GM19397 (cell line): Measurements from ENCODE around the gene PAQR8.
"Not testable (repeated sequence)": the region's sequence is repeated elsewhere in the genome, so short reads cannot be mapped to it uniquely, and the experiment has no call there.

ENCODE experiments used
- ATAC-seq: cut with Tn5 transposase; IDR thresholded peaks from one replicate; pipeline ENCODE4 v1.9.1; 2021; ENCODE audit warnings: mild to moderate bottlenecking, moderate library complexity; ENCODE audit not compliant: unreplicated experiment

The PAQR8 gene

DNA sequence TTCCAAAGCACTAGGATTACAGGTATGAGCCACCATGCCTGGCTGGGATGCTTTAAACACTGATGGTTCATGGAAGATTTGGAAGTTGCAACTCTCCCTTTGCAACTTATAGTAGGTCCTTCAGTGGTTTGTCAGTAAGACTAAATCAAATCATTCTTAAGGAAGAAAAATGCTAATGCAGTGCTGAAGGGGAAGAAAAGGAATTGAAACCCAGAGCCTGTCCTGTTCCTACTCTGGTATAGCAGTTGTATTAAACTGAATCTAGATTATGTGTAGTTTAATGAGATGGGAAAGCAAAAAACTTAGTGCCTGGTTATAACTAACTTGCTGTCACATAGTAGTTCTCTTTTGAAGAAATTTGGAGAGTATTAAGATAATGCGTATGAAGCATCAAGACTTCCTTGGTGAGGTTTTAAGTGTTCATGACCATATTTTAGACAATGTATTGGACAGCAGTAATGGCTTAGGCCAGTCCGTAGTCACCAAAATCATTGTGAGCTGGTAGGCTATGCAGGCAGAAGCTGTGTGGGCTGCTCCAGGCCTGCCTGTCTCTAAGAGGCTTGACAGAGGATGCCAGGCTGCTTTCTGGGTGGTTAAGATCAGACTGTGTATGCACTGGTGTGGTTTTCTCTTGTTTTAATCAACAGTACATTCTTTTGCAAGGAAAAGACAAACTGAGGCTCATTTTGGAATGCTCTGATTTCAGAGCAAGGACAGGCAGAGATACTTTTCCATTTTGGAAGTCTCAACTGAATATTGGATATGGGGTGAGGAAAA lies 14.0 kb downstream of the PAQR8 start:
- ATAC-seq: no peak

DNA sequence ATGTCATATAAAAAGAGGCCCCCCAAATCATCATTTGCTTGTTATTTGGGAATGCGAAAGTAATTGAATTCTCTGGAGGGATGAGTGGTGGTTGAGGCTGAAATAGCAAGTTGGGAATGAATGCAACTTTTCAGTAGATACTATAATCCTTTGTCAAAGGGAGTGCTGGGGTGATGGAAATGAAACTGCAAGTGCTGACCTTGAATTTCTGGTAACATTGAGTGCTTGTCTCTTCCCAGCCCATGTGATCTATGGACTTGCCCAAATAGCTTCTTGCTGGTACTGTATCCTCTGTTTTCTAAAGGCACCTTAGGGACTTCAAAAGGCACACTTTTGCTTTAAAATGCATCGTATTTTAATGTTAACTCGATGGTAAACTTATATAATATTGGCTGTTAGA lies 14.8 kb downstream of the PAQR8 start:
- ATAC-seq: no peak

DNA sequence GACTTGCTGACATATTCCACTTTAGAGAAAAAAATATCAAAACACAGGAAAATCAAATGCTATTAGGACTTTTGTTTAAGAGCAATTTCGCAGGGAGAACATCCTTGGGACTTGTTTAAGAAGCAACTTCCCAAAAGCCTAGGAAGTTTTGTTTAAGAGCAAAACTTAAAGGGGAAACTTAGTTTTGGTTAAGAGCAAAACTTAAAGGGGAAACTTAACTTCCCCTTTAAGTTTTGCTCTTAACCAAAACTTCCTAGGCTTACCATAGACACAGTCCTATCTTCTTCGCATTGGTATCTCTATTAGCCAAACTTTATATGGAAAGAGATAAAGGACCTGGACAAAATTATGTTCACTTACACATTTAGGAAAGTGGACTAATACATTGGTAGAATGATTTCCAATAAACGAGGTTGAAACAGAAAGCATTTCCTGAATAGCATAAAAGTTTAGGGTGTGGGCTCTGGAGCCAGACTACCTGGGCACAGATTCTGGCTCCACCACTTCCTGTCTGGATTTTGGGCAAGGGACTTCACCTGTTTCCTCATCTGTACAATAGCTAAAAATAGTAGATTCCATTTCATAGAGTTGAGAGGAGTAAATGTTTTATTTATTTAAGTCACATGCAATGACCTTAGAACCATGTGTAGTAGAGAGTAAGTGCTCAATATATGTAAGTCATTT lies 15.7 kb downstream of the PAQR8 start:
- ATAC-seq: no peak

DNA sequence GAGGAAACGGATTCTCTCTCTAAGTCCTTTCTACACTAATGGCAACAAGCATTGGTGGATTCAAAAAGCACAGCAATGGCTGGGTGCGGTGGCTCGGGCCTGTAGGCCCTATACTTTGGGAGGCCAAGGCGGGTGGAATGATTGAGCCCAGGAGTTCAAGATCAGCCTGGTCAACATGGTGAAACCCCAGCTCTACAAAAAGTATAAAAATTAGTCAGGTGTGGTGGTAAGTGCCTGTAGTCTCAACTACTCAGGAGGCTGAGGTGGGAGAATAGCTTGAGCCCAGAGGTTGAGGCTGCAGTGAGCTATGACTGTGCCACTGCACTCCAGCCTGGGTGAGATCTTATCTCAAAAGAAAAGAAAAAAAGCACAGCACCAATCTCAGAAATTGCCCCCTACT lies 19.3 kb downstream of the PAQR8 start:
- ATAC-seq: no peak

DNA sequence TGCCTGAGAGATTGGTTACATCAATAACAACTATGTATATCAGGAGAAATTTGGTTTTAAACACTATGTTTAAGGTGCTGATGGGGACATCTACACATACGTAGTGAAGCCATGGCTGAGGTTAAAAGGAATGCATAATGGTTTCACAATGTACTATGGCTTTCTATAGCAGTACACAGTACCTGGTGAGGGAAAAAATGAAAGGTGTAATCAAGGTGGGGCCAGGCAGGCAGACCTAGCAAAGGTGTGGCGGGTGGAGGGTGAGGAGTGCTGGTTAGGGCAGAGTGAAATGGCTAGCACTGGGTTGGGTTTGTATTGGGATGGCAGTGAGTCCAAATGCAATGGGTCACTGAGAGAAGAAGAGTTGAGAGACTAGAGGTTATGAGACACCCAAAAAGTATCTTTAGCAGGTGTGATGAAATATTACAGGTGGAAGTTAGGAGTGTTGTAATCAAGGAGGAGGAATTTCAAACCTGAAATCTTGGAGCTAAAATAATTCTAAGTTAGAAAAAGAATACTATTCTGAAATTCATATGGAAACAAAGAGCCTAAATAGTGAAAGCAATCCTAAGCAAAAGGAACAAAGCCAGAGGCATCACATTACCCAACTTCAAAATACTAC lies 22.3 kb downstream of the PAQR8 start:
- no peak for ATAC-seq

DNA sequence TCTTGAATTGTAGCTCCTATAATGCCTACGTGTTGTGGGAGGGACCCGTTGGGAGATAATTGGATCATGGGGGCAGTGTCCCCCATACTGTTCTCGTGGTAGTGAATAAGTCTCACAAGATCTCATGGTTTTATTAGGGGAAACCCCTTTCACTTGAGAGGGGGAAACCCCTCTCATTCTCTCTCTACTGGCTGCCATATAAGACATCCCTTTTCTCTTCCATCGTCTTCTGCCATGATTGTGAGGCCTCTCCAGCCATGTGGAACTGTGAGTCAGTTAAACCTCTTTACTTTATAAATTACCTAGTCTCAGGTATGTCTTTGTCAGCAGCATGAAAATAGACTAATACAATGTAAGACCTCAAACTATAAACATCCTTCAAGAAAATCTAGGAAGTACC lies 23.1 kb downstream of the PAQR8 start:
- no peak for ATAC-seq

DNA sequence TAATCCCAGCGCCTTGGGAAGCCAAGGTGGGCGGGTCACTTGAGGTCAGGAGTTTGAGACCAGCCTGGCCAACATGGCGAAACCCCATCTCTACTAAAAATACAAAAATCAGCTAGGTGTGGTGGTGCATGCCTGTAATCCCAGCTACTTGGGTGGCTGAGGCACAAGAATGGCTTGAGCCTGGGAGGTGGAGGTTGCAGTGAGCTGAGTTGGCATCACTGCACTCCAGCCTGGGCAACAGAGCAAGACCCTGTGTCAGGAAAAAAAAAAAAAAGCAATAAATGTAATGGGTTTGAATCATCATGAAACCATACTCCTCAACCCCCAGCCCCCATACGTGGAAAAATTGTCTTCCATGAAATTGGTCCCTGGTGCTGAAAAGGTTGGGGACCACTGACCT lies 26.2 kb downstream of the PAQR8 start:
- not testable (repeated sequence) for ATAC-seq

DNA sequence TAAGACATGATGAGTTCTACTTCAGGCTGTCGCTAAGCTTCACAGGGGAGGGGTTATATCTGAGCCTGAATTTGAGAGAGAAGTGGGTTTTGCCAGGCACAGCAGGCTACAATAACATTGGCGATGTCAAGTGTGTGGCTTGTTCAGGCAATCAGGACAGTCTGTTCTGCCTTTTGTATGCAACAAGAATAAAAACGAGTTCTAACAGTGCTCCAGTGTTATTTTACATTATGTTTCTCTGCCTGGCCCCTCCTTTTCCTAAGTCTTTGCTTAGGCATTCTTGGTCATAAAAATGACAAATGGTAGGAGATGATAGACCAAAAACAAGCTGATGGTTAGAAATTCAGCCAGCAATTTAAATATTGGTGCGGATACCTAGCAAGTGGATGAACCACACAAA lies 26.8 kb downstream of the PAQR8 start:
- ATAC-seq: no peak

DNA sequence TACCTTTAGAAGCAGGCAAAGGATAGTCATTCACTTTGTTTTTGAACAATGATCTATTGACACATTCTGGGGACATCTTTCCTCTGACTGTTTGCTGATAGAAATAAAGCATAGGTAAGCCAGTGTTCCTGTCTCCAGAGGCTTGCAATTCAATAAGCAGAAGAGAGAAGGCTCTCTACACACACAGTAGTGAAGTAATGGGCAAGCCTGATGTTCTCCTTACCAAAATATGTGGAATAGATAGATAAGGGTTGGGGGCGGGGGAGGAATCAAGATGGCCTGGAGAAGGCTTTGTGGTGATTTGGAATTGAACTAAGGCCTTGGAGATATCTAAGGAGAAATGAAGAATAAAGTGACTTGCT lies 27.3 kb downstream of the PAQR8 start:
- ATAC-seq: no peak

DNA sequence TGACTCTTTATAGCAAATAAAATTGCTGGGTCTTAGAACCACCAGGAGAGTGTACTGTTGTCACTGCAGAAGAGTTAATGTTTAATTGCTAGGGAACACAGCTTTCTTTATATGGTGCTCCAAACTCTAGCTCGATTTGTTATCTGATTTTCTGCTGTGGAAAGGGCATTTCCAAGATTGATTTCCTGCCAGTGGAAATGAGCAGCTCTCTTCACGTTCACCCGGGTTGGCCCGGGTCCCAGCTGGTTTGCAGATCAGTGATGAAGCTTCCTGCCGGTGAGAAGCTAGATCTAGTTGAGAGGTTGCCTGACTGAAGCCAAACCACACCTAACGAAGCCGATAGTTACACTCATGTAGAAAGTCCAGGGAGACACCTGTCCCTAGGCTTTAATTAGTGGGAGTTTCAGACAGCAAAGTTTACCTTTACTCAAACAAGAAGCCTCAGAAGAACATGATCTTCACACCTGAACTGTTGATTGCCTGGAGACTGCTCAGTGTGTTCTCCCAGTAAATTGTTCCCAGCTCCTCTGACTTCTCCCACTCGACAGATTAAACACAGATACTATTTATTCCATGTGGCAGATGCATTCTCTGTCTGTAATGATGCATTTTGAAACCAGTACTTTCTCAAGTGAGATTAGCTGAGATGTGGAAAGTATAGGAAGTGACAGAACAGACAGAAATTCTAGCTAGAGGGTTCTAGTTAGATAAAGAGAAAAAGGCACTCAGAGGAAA lies 27.8 kb downstream of the PAQR8 start:
- peak; percentile 62 for ATAC-seq

DNA sequence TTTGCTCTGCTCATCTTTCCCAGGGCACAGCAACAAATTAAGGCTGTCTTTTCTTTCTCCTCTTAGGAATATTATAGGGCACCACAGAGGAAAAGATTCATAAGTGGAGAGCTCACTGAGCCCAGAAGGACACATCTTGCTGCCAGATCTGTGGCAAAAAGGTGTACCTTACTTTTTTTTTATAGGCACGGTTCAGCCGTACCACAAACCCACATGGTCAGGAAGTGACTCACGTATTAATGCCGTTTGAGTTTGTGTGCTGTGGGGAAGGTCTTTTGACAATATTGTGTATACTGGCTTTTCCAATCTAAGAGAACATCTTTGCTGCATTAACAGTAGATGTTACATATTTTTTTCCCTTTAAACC lies 28.4 kb downstream of the PAQR8 start:
- ATAC-seq: peak; percentile 36

DNA sequence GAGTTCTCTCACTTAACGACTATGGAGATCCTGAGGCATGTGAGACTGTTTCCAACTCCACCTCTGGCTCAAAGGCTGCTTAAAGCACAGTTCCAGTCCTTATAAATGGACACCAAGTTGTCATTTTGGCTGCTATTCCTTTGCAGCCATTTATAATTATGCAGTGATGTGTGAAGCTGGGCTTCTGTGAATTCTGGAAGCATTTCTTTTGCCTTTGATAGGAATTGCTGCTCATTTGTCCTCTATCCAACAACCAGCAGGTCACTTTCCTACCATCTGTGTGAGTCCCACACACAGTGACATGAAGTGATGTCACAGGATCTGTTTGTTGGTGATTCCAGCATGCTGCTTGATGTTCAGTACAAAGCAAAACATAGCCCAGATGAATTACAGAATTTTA lies 29.6 kb downstream of the PAQR8 start:
- no peak for ATAC-seq

DNA sequence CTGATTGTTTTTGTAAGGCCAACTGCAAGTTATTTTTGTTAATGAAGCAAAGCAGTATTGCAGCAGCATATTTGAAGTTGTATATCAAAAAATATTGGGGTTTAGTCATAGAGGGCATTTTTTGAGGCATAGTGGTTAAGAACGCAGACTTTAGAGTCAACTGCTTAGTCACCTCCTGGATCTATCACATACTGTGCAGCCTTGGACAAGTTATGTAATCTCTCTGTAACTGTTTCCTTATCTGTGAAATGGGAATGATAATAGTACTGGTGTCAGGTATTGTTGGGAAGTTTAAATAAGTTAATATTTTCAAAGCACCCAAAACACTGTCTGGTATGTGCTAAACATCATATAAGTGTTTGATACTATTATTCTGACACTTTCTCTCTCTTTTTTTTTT lies 31.0 kb downstream of the PAQR8 start:
- ATAC-seq: no peak

DNA sequence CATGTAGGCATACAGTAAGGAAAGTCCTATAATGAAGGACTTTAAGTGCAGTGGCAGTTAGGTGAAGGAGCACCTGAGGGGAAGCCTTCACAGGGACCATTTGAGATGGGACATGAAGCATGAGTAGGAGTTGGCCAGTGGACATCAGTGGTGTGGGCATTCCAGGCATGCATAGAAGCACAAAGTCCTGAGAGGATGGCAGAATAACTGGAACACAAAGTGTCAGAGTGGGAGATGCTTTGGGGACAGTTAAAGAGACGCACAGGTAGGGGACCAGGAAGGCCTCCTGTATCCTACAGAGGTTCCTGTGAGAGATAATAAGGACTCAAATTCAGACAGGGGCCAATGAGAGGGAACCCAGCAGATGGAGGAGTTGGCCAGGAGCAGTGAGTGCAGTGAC lies 31.8 kb downstream of the PAQR8 start:
- no peak for ATAC-seq

DNA sequence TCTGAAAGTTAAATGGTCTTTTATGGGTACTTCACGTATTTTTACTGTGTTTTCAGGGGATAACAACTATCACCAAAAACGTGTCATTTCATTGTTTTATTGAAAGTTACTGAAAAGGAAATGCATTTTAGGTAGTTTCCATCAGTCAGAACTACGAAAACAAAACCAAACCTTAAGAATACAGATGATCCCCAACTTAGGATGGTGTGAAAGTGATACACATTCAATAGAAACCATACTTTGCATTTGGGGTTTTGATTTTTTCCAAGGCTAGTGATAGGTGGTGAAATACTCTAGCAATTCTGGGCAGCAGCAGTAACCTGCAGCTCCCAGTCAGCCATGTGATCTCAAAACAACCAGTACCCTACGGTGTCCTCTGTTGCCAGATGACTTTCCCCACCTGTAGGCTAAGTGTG lies 32.3 kb downstream of the PAQR8 start:
- ATAC-seq: peak; percentile 46

DNA sequence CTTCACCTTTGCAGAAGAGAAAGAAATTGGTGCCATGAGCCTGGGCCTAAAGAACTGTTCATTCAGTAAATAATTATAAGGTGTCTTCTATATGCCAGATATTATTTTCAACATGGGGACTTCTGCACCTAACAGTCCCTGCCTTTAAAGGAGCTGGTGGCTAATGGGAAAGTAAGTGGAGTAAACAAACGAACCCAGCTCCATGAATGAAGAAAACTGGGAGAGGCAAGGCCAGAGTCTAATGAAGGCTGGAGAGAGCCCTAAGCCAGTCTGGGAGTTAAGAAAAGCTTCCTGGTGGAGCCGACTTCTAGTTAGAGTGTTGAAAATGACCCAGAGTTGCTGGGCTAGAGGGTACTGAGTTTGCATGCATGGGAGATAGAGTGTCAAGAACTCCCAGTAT lies 34.0 kb downstream of the PAQR8 start:
- ATAC-seq: no peak

DNA sequence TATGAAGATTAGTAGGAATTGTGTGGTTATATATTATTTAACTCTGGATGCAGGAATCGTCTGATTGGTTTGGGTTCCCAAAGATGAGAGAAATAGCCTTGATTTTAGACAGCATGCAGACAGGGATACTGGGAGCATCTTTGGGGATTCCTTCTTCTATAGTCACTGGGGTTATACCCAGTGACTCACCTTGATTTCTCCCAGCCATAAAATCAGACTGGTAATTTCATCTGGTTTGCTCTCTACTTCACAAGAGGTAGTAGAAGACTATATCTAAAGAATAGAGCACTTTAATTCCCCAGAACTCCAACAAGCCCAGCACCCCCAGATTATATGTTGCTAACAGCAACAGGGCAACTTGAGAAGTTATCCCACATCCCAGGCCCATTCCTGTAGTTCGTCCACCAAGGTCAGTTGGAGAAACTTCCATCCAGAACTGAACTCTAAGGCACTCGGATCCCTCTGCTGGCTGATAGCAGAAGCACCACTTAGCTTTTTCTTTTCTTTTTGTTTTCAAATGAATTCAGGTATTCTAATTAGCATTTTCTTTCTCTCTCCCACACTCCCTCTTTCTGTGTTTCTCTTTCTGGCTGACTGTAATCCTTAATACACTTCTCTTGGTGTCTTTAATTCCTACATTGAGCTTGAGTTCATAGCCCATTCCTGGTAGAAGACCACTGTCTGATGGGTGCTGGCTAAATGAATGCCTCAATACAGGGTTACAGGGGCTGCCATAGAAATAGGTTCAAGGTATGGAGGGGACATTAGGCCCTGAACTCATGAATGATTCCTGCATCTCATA lies 37.8 kb downstream of the PAQR8 start:
- ATAC-seq: no peak

DNA sequence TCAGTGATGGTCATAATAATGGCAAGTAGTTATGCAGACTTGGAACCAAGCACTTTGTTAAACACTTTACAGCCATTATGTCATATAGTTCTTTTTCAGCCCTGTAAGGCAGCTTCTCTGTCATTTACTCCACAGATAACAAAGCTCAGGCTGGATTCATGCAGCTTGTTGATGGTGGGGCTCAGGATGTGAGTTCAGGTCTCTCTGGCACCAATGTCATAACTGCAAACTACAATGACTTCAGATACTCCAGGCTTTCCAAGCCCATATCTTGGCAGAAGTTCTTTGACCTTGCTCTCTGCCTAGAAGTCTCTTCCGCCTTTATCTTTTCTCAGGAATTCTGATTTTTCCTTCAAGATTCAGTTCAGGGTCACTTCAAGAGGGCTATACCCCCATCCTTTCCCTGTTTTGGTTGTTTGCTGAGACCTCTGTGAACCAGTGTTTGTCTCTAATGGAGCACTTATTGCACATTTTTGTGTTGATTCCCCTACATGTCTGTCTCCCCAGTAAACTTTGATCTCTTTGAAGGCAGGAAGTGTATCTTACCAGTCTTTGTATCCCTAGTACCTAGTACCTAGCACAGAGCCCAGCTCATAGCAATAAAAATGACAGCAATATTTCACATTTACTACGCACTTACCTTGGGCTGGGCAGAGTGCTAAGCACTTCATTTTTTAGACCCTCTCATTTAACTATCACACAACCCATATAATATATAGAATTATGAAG lies 38.5 kb downstream of the PAQR8 start:
- no peak for ATAC-seq

DNA sequence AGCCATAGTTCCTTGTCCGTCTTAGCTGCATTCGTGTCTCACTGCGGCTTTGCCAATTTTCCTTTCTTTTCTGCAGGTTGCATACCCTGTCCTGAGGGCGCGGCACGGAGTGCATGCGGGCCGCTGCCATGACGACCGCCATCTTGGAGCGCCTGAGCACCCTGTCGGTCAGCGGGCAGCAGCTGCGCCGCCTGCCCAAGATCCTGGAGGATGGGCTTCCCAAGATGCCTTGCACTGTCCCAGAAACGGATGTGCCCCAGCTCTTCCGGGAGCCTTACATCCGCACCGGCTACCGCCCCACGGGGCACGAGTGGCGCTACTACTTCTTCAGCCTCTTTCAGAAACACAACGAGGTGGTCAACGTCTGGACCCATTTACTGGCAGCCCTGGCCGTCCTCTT lies 41.1 kb downstream of the PAQR8 start:
- no peak for ATAC-seq

DNA sequence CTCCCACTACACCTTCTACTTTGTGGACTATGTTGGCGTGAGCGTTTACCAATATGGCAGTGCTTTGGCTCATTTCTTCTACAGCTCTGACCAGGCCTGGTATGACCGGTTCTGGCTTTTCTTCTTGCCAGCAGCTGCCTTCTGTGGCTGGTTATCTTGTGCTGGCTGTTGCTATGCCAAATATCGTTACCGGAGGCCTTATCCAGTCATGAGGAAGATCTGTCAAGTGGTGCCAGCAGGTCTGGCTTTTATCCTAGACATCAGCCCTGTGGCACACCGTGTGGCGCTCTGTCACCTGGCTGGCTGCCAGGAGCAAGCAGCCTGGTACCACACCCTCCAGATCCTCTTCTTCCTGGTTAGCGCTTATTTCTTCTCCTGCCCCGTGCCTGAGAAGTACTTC lies 41.7 kb downstream of the PAQR8 start:
- no peak for ATAC-seq
